ENCODE measurements around the gene SH3GL2.

- TF ChIP-seq POLR2A (IDR thresholded peaks at IDR 0.05; ENCODE audit: low read length), result no peak
- TF ChIP-seq GATA1 (IDR thresholded peaks at IDR 0.05; ENCODE audit: low read depth, low read length), result no peak
Observed at GRCh38 chr9:17719053-17719452, 140.2 kb downstream of the SH3GL2 start.

All from erythroblast (primary cell).